Measurements from ENCODE around the gene FHIT. TPM values are rescaled to one million over a fixed set of nuclear protein-coding genes. Genes with fewer than 3 reads are reported as not detected.

The FHIT gene
- total RNA-seq, 1 experiment from 2014 or later: 3.6 TPM

- no peaks in the 10 kb centered on the region for H3K27me3 ChIP-seq (ENCODE audit: low read length)
- no peaks in the 10 kb centered on the region for H4K20me1 ChIP-seq (ENCODE audit: low read length)
- DNase-seq (peak; percentile 73), ATAC-seq (peak; percentile 46)
- no peak overlapping the region for H2AFZ ChIP-seq (ENCODE audit: low read length)
- ChIA-PET POLR2A (ENCODE audit: unreplicated experiment) (no interaction called here), CTCF (no interaction called here)
- no TSS peak for BruUV-seq (replicated peaks)
- H3K4me3 ChIP-seq (ENCODE audit: low read length): no peak overlapping the region
- no peak overlapping the region for H3K4me2 ChIP-seq (ENCODE audit: low read length)
- no peak overlapping the region for H3K27ac ChIP-seq (ENCODE audit: low read length)
- H3K9me3 ChIP-seq (ENCODE audit: low read length): no peaks in the 10 kb centered on the region
- no peak overlapping the region for H3K9ac ChIP-seq (ENCODE audit: low read length)
- TF ChIP-seq CTCF (conservative IDR thresholded peaks at IDR 0.05; ENCODE audit: low read depth, low read length): no peak
- TF ChIP-seq EZH2 (IDR thresholded peaks at IDR 0.05; ENCODE audit: low read length, unreplicated experiment): no peak
- no peak for TF ChIP-seq EZH2phosphoT487 (IDR thresholded peaks at IDR 0.05; ENCODE audit: borderline replicate concordance, low read length)
- intact Hi-C loops (cut with micrococcal nuclease): no loop called here
- no peaks in the 10 kb centered on the region for H3K79me2 ChIP-seq (ENCODE audit: low read length)
- no peaks in the 10 kb centered on the region for H3K36me3 ChIP-seq (ENCODE audit: low read depth, low read length)
- H3K9me2 ChIP-seq (replicated peaks; ENCODE audit: low read length): no peaks in the 10 kb centered on the region
- peaks cover 8% of the 10 kb centered on the region; the same call in 1 of the 2 replicates for H3K4me1 ChIP-seq (ENCODE audit: insufficient read depth, low read length)
- no peaks in the 10 kb centered on the region for H3F3A ChIP-seq (ENCODE audit: low read length, unreplicated experiment)
Measured at GRCh38 chr3:59862686-59863085, 1388.6 kb downstream of the FHIT start.

GRCh38 chr3:59857589-59858346 lies 1393.5 kb downstream of the FHIT start:
- peak; percentile 99 for ATAC-seq
- CTCF ChIA-PET: interaction anchor here (0.6 to 1.1 kb wide), 14 partner anchors 25 to 1297 kb away, joined by 3 to 8 read pairs (median 4); no protein-coding TSS in a partner anchor
- intact Hi-C loops (cut with micrococcal nuclease): loop anchor here (1.0 to 5.0 kb wide), 8 partner anchors 39 to 1033 kb away; no protein-coding TSS in a partner anchor

More at GRCh38 chr3:59857589-59858346, 1393.5 kb downstream of the FHIT start:
- no peaks in the 10 kb centered on the region for H3K79me2 ChIP-seq (ENCODE audit: low read length)
- TF ChIP-seq EZH2phosphoT487 (IDR thresholded peaks at IDR 0.05; ENCODE audit: borderline replicate concordance, low read length) (no peak), CTCF (conservative IDR thresholded peaks at IDR 0.05; ENCODE audit: low read depth, low read length) (peak; percentile 96)
- H3K9ac ChIP-seq (ENCODE audit: low read length): no peak overlapping the region
- no peaks in the 10 kb centered on the region for H3F3A ChIP-seq (ENCODE audit: low read length, unreplicated experiment)
- H3K4me1 ChIP-seq (ENCODE audit: insufficient read depth, low read length): peaks cover 10% of the 10 kb centered on the region; the same call in 1 of the 2 replicates
- no TSS peak for BruUV-seq (replicated peaks)
- H3K4me2 ChIP-seq (ENCODE audit: low read length): peak overlapping the region; percentile 51
- no peaks in the 10 kb centered on the region for H3K9me2 ChIP-seq (replicated peaks; ENCODE audit: low read length)
- H3K27me3 ChIP-seq (ENCODE audit: low read length): no peaks in the 10 kb centered on the region
- H3K36me3 ChIP-seq (ENCODE audit: low read depth, low read length): no peaks in the 10 kb centered on the region
- POLR2A ChIA-PET (ENCODE audit: unreplicated experiment): no interaction called here
- peak; percentile 86 for DNase-seq
- H2AFZ ChIP-seq (ENCODE audit: low read length): no peak overlapping the region
- no peaks in the 10 kb centered on the region for H4K20me1 ChIP-seq (ENCODE audit: low read length)
- H3K27ac ChIP-seq (ENCODE audit: low read length): no peak overlapping the region
- no peaks in the 10 kb centered on the region for H3K9me3 ChIP-seq (ENCODE audit: low read length)
- no peak overlapping the region for H3K4me3 ChIP-seq (ENCODE audit: low read length)

All from PC-3 (cell line).